ENCODE measurements around the gene VAC14. TPM values are rescaled to one million over a fixed set of nuclear protein-coding genes. Genes with fewer than 3 reads are reported as not detected.

Gene VAC14
- total RNA-seq, 1 experiment from 2014 or later: 49.9 TPM

DNA sequence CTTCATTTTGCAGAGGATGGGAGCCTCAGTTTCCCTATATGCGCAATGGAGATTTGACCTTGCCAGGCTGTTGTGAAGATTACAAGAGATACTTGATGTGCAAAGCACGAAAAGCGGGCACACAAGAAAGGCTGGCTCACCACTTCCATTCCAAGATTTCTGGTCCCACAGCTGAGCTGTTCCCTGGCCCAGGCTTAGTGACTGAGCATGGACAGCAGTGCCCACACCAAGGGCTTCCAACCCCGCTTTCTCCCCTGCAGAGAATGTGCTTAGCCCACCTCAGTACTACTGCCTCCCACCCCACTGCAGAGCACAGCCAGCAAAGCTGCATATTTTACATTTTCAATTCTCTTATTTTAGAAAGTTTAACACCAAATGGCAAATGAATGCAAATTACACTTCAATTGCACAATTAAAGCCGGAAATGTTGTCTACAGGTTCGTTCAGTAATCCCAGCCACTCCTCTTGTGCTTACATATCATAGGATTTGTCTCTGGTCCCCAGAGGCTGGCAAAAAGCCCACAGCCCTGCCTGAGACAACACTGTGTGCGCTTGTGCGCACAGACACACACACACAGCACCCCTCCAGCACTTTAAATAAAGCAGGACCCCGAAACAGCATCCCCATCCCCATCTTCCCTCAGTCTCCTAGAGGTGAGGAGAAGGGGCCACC, 51.8 kb downstream of the VAC14 start:
- no peak overlapping the region for H3K9ac ChIP-seq (ENCODE audit: extremely low read depth, insufficient read length, low read length)
- no peak overlapping the region for H3K4ac ChIP-seq (ENCODE audit: low read depth, low read length)
- H3K4me3 Mint-ChIP-seq: peak overlapping the region in 1 of 2 experiments; percentile 6; a peak in 1 of 5 replicates
- no peak overlapping the region for H2BK5ac ChIP-seq (ENCODE audit: insufficient read length, low read length)
- H3K23me2 ChIP-seq (ENCODE audit: insufficient read length, low read depth, low read length, poor library complexity, severe bottlenecking): no peaks in the 10 kb centered on the region
- H2BK12ac ChIP-seq (ENCODE audit: insufficient read length, low read depth, low read length): no peak overlapping the region
- peak overlapping the region; percentile 55 to 75 (median 58); a peak in 5 of 7 replicates for H3K27ac Mint-ChIP-seq
- H2BK20ac ChIP-seq (ENCODE audit: low read depth, low read length, poor library complexity, severe bottlenecking): no peak overlapping the region
- H2BK120ac ChIP-seq (ENCODE audit: low read depth, low read length, poor library complexity, severe bottlenecking): no peak overlapping the region
- no peak overlapping the region for H3K14ac ChIP-seq (ENCODE audit: insufficient read depth, low read length)
- H3K4me2 ChIP-seq (ENCODE audit: insufficient read depth, insufficient read length, low read length): no peak overlapping the region
- no peak overlapping the region for H2AFZ ChIP-seq (ENCODE audit: low read length)
- H3K79me1 ChIP-seq (ENCODE audit: insufficient read depth, low read depth, low read length, poor library complexity, severe bottlenecking): no peaks in the 10 kb centered on the region
- TF ChIP-seq, protein P1, sequence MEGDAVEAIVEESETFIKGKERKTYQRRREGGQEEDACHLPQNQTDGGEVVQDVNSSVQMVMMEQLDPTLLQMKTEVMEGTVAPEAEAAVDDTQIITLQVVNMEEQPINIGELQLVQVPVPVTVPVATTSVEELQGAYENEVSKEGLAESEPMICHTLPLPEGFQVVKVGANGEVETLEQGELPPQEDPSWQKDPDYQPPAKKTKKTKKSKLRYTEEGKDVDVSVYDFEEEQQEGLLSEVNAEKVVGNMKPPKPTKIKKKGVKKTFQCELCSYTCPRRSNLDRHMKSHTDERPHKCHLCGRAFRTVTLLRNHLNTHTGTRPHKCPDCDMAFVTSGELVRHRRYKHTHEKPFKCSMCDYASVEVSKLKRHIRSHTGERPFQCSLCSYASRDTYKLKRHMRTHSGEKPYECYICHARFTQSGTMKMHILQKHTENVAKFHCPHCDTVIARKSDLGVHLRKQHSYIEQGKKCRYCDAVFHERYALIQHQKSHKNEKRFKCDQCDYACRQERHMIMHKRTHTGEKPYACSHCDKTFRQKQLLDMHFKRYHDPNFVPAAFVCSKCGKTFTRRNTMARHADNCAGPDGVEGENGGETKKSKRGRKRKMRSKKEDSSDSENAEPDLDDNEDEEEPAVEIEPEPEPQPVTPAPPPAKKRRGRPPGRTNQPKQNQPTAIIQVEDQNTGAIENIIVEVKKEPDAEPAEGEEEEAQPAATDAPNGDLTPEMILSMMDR (conservative IDR thresholded peaks at IDR 0.05): no peak
- H3K79me2 ChIP-seq (ENCODE audit: insufficient read depth, low read length): no peaks in the 10 kb centered on the region
- no peak for DNase-seq
- H4K5ac ChIP-seq (ENCODE audit: insufficient read length, low read depth, low read length): no peak overlapping the region
- H3K9me3 Mint-ChIP-seq: no peaks in the 10 kb centered on the region
- H3K18ac ChIP-seq (ENCODE audit: insufficient read length, low read depth, low read length): no peak overlapping the region
- H4K20me1 ChIP-seq (ENCODE audit: control insufficient read depth, insufficient read depth, insufficient read length): no peaks in the 10 kb centered on the region
- no peak overlapping the region for H3T11ph ChIP-seq (ENCODE audit: low read length)
- H2AK5ac ChIP-seq (ENCODE audit: insufficient read length, low read length): no peak overlapping the region
- no peaks in the 10 kb centered on the region for H3K9me3 ChIP-seq (ENCODE audit: control insufficient read depth, low read depth, low read length)
- H3K27ac ChIP-seq (ENCODE audit: insufficient read length, low read depth, low read length): no peak overlapping the region
- H4K91ac ChIP-seq (ENCODE audit: insufficient read length, low read depth, low read length): no peak overlapping the region
- peaks cover 1% of the 10 kb centered on the region; the same call in 1 of the 2 replicates for H3K27me3 Mint-ChIP-seq (ENCODE audit: low read depth)
- no CpG with 5 or more reads among the region's 9 CpGs for WGBS (ENCODE audit: extremely low coverage, insufficient read length, low lambda C conversion rate)
- no peak overlapping the region for H3K56ac ChIP-seq (ENCODE audit: insufficient read length, low read depth, low read length)
- no peak overlapping the region for H2BK15ac ChIP-seq (ENCODE audit: low read depth, low read length)
- peaks cover 16 to 20% of the 10 kb centered on the region in 2 experiments for H3K4me1 Mint-ChIP-seq
- no peak overlapping the region for H3K23ac ChIP-seq (ENCODE audit: insufficient read length, low read depth, low read length)
- H3K4me1 ChIP-seq (ENCODE audit: insufficient read depth, low read length): peaks cover 7% of the 10 kb centered on the region; the same call in 1 of the 2 replicates
- H4K8ac ChIP-seq (replicated peaks; ENCODE audit: insufficient read length, low read depth, low read length): no peak overlapping the region
- H3K36me3 Mint-ChIP-seq (ENCODE audit: insufficient read depth in 1 of 3, low read depth in 3 of 3): peaks cover 4 to 9% (median 4%) of the 10 kb centered on the region in 3 experiments; a peak in 5 of 7 replicates
- H3K27me3 ChIP-seq (ENCODE audit: insufficient read depth, low read length): no peaks in the 10 kb centered on the region
